Liver (tissue), 9 donors: ENCODE data around the gene KIAA0513. TPM values are rescaled to one million over a fixed set of nuclear protein-coding genes. Genes with fewer than 3 reads are reported as not detected.

Experiments
- DNase-seq: peaks from one replicate; pipeline ENCODE4 v3.0.0-alpha.2; 2017; ENCODE audit warnings: low spot score
- H3K27ac ChIP-seq, 2 donors: one replicate each; pipeline ENCODE4 v1.7.0; 2013; ENCODE audit warnings: inconsistent platforms in 2 of 2, low read length in 2 of 2, control low read depth in 1 of 2, low read depth in 1 of 2, mild to moderate bottlenecking in 1 of 2
- H3K27me3 ChIP-seq, 4 donors: one replicate each; pipeline versions ENCODE4 v1.6.1 to v1.7.0; 2013; ENCODE audit warnings: low read length in 3 of 4, inconsistent platforms in 1 of 4, mild to moderate bottlenecking in 1 of 4, moderate library complexity in 1 of 4; ENCODE audit not compliant: control insufficient read depth in 4 of 4, insufficient read depth in 4 of 4
- H3K36me3 ChIP-seq, 4 donors: one replicate each; pipeline versions ENCODE4 v1.6.1 to v1.7.0; 2013; ENCODE audit warnings: low read length in 3 of 4, mild to moderate bottlenecking in 3 of 4, low read depth in 1 of 4, moderate library complexity in 1 of 4; ENCODE audit not compliant: control insufficient read depth in 4 of 4, insufficient read depth in 3 of 4
- H3K4me1 ChIP-seq, 4 donors: one replicate each; pipeline versions ENCODE4 v1.6.1 to v1.7.0; 2013; ENCODE audit warnings: low read length in 3 of 4, mild to moderate bottlenecking in 3 of 4, moderate library complexity in 1 of 4; ENCODE audit not compliant: control insufficient read depth in 4 of 4, insufficient read depth in 4 of 4
- H3K4me3 ChIP-seq, 3 donors: one replicate each; pipeline versions ENCODE4 v1.6.1 to v1.7.0; 2013; ENCODE audit warnings: low read length in 3 of 3, control low read depth in 1 of 3, low read depth in 1 of 3, mild to moderate bottlenecking in 1 of 3
- H3K9ac ChIP-seq, 2 donors: one replicate each; pipeline ENCODE4 v1.7.0; 2013; ENCODE audit warnings: low read length in 2 of 2, mild to moderate bottlenecking in 2 of 2, moderate library complexity in 2 of 2, control low read depth in 1 of 2, low read depth in 1 of 2
- H3K9me3 ChIP-seq, 4 donors: one replicate each; pipeline versions ENCODE4 v1.6.1 to v1.7.0; 2013; ENCODE audit warnings: low read length in 3 of 4; ENCODE audit not compliant: control insufficient read depth in 4 of 4
- FOXA1 ChIP-seq: IDR thresholded peaks from 2 replicates; pipeline ENCODE4 v1.6.1; 2016; ENCODE audit warnings: antibody characterized with exemption
- FOXA2 ChIP-seq: IDR thresholded peaks from 2 replicates; pipeline ENCODE4 v1.6.1; 2016; ENCODE audit warnings: antibody characterized with exemption
- HNF4A ChIP-seq, 2 donors: conservative IDR thresholded peaks; 2 replicates each; pipeline ENCODE4 v1.6.1; 2016; ENCODE audit warnings: antibody characterized with exemption in 2 of 2, mild to moderate bottlenecking in 2 of 2
- NR2F2 ChIP-seq: IDR thresholded peaks from 2 replicates; pipeline ENCODE4 v1.6.1; 2016; ENCODE audit warnings: antibody characterized with exemption
- RXRA ChIP-seq, 2 donors: IDR thresholded peaks; 2 replicates each; pipeline ENCODE4 v1.6.1; 2017 to 2018; ENCODE audit warnings: antibody characterized with exemption in 2 of 2, mild to moderate bottlenecking in 1 of 2
- SP1 ChIP-seq: IDR thresholded peaks from 2 replicates; pipeline ENCODE4 v1.6.1; 2018; ENCODE audit warnings: antibody characterized with exemption, mild to moderate bottlenecking
- TAF1 ChIP-seq: conservative IDR thresholded peaks from 2 replicates; pipeline ENCODE4 v1.6.1; 2016; ENCODE audit warnings: antibody characterized with exemption, mild to moderate bottlenecking
- YY1 ChIP-seq: IDR thresholded peaks from 2 replicates; pipeline ENCODE4 v1.6.1; 2016; ENCODE audit warnings: antibody characterized with exemption, mild to moderate bottlenecking
- WGBS: extraction: QIAGEN DNeasy Blood & Tissue Kit; methylation state at CpG from one replicate; pipeline ENCODE4 v1.1.7; 2013; 5-methylcytosine and 5-hydroxymethylcytosine counted together
- polyA plus RNA-seq, 2 donors: library from polyadenylated mRNA; stranded (reverse) in 1 of 2; unstranded in 1 of 2; fragments of 200-250 nt in 1 of 2; fragments of >200 nt in 1 of 2; fragmentation: Nextera tagmentation in 1 of 2; extraction: Ambion mirVana in 1 of 2; gene quantifications; one replicate each; pipeline versions ENCODE4 v1.2.1 to v1.2.3, GENCODE V29; 2013 to 2015
- total RNA-seq, 2 donors: library from RNA; depleted of rRNA; stranded (reverse); fragments of >200 nt; gene quantifications; one replicate each; pipeline ENCODE4 v1.2.3, GENCODE V29; 2014
- TF ChIP-seq, protein P1 (sequence below): IDR thresholded peaks from 2 replicates; pipeline ENCODE4 v1.6.1; 2016; ENCODE audit warnings: antibody characterized with exemption
- TF ChIP-seq, protein P2 (sequence below): fragments of 150-350 bp; IDR thresholded peaks from 2 replicates; pipeline ENCODE4 v1.5.1; 2017; ENCODE audit warnings: improper control_type of control experiment, low read depth, low read length; ENCODE audit not compliant: missing input control
- TF ChIP-seq, protein P3 (sequence below): IDR thresholded peaks from 2 replicates; pipeline ENCODE4 v1.6.1; 2016; ENCODE audit warnings: antibody characterized with exemption, mild to moderate bottlenecking
- donor health status: healthy.
- donor health status: healthy.
- donor health status: healthy.
- donor health status: healthy.
- donor health status: healthy.

Gene KIAA0513
- total and polyA plus RNA-seq, 4 donors, result 1.5 to 5.9 (median 2.9) TPM

DNA sequence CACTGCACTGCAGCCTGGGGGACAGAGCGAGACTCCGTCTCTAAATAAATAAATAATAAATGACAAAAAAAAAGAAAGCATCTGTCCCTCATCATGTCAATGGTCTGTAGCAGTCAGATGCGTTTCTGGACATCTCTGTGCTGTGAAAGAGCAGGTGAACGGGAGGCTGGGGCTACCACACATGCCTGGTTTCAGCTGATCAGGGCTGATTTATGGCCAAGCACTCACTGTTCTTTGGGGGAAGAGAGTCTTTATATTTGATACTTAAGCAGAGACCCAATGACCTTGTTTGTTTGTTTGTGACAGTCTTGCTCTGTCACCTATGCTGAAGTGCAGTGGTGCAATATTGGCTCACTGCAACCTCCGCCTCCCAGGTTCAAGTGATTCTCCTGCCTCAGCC lies 17.5 kb downstream of the KIAA0513 start:
- 99% methylated on average over 5 of the region's 5 CpGs for WGBS
- H3K36me3 ChIP-seq, result no peaks in the 10 kb centered on the region

DNA sequence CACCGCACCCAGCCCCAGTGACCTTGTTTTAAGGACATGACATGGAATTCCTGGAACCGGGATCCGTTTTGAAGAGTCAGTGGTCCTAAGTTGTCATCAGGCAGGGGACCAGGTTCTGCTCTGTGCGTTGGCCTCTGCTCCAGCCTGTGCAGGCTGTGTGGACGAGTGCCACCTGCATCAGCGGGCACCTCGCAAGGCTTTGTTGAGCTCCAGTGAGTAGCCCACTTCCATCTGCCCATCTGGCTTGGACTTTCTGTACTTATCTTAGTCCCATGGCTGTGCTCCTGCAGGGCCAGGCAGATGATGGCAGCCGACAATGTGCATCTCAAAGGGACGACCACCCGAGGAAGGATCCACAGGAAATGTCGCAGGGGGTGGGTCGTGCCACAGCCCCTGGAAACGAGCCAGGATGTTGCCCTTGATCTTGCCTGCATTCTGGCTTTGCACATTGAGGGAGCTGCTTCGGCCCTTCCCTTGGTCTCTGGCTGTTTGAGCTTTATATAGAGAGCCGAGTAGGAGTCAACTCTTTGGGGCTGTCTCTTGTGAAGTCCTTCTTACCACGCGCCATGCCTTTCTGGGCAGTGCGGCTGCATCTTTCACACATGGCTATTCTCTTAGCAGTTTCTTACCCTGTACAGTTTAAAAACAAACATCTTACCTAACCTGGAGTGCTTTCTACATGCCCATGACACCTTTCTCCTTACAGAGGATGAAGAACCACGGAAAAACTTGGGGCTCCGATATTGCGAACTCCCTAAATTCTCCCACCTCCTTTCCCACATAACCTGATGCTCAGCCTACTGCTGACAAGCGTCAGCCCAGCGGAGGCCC lies 18.3 kb downstream of the KIAA0513 start:
- DNase-seq, result no peak
- H3K4me1 ChIP-seq, result peaks cover 0 to 3% (median 0%) of the 10 kb centered on the region in 4 donors
- H3K27ac ChIP-seq, result no peak overlapping the region
- H3K27me3 ChIP-seq, result no peaks in the 10 kb centered on the region
- no peak overlapping the region for H3K9ac ChIP-seq
- H3K36me3 ChIP-seq, result no peaks in the 10 kb centered on the region
- 90% methylated on average over 23 of the region's 23 CpGs for WGBS
- TF ChIP-seq FOXA2, result no peak
- TF ChIP-seq NR2F2, result no peak
- TF ChIP-seq SP1, result no peak
- TF ChIP-seq RXRA (IDR thresholded peaks at IDR 0.05), result no peak
- TF ChIP-seq, protein P1, sequence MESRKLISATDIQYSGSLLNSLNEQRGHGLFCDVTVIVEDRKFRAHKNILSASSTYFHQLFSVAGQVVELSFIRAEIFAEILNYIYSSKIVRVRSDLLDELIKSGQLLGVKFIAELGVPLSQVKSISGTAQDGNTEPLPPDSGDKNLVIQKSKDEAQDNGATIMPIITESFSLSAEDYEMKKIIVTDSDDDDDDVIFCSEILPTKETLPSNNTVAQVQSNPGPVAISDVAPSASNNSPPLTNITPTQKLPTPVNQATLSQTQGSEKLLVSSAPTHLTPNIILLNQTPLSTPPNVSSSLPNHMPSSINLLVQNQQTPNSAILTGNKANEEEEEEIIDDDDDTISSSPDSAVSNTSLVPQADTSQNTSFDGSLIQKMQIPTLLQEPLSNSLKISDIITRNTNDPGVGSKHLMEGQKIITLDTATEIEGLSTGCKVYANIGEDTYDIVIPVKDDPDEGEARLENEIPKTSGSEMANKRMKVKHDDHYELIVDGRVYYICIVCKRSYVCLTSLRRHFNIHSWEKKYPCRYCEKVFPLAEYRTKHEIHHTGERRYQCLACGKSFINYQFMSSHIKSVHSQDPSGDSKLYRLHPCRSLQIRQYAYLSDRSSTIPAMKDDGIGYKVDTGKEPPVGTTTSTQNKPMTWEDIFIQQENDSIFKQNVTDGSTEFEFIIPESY, result no peak
- TF ChIP-seq, protein P2, sequence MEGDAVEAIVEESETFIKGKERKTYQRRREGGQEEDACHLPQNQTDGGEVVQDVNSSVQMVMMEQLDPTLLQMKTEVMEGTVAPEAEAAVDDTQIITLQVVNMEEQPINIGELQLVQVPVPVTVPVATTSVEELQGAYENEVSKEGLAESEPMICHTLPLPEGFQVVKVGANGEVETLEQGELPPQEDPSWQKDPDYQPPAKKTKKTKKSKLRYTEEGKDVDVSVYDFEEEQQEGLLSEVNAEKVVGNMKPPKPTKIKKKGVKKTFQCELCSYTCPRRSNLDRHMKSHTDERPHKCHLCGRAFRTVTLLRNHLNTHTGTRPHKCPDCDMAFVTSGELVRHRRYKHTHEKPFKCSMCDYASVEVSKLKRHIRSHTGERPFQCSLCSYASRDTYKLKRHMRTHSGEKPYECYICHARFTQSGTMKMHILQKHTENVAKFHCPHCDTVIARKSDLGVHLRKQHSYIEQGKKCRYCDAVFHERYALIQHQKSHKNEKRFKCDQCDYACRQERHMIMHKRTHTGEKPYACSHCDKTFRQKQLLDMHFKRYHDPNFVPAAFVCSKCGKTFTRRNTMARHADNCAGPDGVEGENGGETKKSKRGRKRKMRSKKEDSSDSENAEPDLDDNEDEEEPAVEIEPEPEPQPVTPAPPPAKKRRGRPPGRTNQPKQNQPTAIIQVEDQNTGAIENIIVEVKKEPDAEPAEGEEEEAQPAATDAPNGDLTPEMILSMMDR, result no peak
- TF ChIP-seq, protein P3, sequence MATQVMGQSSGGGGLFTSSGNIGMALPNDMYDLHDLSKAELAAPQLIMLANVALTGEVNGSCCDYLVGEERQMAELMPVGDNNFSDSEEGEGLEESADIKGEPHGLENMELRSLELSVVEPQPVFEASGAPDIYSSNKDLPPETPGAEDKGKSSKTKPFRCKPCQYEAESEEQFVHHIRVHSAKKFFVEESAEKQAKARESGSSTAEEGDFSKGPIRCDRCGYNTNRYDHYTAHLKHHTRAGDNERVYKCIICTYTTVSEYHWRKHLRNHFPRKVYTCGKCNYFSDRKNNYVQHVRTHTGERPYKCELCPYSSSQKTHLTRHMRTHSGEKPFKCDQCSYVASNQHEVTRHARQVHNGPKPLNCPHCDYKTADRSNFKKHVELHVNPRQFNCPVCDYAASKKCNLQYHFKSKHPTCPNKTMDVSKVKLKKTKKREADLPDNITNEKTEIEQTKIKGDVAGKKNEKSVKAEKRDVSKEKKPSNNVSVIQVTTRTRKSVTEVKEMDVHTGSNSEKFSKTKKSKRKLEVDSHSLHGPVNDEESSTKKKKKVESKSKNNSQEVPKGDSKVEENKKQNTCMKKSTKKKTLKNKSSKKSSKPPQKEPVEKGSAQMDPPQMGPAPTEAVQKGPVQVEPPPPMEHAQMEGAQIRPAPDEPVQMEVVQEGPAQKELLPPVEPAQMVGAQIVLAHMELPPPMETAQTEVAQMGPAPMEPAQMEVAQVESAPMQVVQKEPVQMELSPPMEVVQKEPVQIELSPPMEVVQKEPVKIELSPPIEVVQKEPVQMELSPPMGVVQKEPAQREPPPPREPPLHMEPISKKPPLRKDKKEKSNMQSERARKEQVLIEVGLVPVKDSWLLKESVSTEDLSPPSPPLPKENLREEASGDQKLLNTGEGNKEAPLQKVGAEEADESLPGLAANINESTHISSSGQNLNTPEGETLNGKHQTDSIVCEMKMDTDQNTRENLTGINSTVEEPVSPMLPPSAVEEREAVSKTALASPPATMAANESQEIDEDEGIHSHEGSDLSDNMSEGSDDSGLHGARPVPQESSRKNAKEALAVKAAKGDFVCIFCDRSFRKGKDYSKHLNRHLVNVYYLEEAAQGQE, result no peak
- no peak for TF ChIP-seq FOXA1
- H3K9me3 ChIP-seq, result no peaks in the 10 kb centered on the region
- no peak overlapping the region for H3K4me3 ChIP-seq

More for the DNA sequence above, 17.5 kb downstream of the KIAA0513 start:
- no peak overlapping the region for H3K9ac ChIP-seq
- DNase-seq, result no peak
- H3K27ac ChIP-seq, result no peak overlapping the region
- no peaks in the 10 kb centered on the region for H3K9me3 ChIP-seq
- no peak for TF ChIP-seq HNF4A (conservative IDR thresholded peaks at IDR 0.05)
- no peak for TF ChIP-seq YY1
- TF ChIP-seq TAF1, result no peak
- no peak overlapping the region for H3K4me3 ChIP-seq
- H3K27me3 ChIP-seq, result no peaks in the 10 kb centered on the region
- peaks cover 0 to 3% (median 0%) of the 10 kb centered on the region in 4 donors for H3K4me1 ChIP-seq
